NCI-H2081 treated with DMSO at 0.1 percent for 48 hours (cell line): Measurements from ENCODE around the gene VGLL3.
"Not testable (repeated sequence)": the region's sequence is repeated elsewhere in the genome, so short reads cannot be mapped to it uniquely, and the experiment has no call there.

Experiments used
- DNase-seq: peaks from one replicate; lab custom pipeline; 2025; lab: John Stamatoyannopoulos, UW

Gene VGLL3

DNA sequence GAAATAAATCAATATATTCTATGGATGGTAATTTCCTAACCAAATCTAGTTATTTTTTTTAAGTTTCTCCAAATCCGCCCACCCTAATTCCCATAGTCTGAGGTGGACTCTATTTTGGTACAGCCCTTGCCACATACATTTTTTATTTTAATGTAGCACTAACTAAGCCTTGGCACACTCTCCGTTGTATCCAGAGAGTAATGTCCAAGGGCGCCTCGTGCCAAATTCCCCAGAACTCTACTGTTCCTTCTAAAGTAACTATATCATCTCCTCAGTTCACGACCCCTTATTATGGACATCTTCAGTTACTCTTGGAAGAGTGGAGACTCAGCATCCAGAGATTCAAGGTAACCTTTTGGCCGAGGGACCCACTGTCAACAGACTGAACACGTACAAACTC, 1.3 kb downstream of the VGLL3 start:
- DNase-seq: no peak

DNA sequence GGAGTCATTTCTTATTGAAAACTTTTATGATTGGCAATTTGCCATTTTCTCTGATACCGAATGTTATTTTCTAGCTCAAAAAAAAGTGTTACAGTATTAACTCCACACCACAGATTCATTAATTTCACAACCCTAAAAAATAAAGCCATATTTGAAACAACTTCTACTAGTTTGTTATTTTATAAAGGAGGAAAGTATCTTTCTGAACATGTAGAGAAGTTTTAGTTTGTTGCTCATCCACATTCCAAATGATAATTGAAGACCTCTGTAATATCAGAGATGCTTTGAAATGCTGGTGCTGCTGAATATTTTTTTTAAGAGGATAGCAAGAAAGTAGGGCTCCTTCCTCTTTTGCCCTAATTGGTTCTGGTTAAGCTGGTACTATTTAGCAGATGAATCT, 1.9 kb downstream of the VGLL3 start:
- no peak for DNase-seq

DNA sequence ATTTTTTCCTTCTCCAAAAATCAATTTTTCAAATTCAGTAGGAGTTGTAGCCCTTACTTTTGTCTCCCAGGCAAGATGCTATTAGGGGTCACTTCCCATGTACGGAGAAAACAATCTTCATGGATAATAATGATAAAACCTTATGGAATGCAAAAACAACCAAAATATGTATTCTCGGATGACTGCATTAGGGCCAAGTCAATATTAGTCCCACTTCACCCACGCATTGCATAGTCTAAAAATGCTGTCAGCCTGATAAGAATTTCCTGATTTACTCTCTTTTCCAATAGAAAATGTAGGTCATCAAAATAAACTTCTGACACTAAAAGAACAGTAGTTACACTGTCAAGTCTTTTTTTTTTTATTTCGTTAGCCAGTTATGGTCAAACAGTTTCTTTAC, 2.7 kb downstream of the VGLL3 start:
- no peak for DNase-seq

DNA sequence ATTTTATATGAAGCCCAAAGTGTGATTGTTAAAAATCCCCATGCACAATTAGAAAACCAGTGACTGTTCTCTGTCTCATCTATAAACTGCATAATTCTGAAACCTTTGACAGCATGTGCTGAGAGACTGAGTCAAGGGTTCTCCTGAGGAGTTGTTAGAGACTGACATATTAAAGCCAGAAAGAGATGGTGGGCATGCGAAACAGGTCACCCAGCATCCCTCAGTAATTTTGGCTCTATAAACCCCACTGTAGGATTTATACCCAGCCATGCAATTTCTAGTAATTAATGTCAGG, 3.6 kb downstream of the VGLL3 start:
- DNase-seq: no peak

DNA sequence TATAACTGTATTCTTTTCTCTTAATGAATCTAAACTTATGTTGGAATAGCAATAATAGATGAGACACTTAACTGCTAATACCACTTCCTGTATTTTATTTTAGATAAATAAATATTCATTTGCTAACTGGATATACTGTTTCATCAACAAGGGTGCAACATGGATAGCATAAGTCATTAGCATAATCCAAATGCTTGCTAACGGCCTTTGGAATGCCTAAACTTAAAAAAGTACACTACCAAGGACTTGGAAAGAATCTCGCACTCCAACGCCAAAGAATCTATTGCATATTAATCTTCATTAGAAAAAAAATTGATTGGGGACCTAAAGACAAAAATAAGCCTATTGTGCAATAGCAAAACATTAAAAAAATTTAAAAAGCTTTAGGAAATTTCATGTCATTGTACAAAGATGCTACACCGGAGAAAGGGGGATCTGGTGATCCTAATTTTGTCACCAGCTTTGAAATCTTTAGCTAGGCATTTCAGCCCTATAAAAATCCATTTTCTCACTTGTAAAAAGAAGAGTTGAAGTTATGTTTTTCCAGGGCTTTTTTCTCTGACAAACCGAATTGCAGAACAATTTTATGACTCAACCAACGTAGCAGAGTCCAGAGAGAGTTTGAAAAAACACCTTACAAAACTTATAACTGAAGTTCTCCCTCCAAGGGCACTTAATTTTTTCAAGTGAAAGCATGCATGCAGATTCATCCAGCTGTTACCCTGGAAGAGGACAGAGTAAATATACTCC, 4.1 kb downstream of the VGLL3 start:
- no peak for DNase-seq

DNA sequence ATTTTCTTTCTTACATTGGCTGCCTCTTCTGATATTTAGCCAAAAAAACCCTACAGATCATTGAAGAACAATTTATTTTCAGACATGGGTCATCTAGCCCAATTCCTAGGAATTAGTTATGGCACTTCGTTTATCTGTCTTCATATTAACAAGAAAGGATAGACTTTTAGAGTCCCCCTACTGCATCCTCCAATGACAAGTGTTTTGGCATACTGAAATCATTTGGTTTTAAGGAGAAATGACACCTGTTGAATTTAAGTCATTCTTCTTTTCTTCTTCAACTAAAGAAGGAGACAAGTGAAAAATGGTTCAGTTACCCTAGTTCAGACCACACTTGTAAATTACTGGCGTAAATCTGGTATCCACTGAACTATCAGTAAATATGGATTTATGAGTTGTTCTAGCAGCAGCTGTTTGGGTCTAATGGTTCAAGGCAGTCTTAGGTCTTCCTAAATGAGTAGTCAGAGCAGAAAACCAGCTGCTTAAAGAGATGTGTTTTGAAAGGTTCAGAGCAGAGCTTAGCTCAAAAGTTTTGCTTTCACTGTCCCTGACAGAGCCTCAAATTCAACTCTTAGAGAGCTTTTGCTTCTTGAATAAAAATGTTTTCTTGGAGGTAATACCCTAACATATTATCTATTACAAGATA, 5.6 kb downstream of the VGLL3 start:
- DNase-seq: no peak

DNA sequence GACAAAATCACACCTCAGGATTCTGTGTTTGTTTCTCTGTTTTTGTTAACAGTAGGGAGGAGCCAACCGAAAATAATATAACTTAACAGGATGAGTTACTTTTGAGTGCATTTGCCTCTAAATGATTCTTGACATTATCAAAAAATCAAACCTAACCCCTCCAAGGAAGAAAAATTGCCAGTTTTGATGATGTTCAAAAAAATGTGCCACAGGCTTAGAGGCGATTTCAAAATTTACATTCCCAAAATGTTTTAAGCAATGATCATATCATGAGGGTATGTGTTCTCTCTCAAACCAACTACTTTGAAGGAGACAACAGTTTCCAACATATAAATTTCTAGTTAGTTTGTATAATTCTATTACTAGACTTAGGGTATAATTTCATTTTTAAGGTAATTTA, 6.7 kb downstream of the VGLL3 start:
- no peak for DNase-seq

DNA sequence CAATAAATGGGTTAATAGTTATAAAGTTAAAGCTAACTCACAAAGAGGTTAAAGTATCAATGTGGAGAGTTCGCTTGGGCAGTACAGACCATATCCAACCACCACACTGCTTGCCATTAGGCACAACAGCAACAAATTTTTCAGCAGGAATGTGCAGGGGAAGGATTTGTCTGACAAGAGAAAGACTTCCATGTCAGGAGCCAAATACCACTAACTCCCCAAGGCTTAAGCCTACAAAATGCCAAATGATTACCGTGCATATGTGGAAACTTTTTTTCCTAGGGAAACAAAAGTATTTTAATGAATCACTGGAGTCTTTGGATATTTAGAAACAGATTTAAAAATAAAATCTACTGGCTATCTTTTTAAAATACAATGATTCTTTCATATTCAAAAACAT, 8.1 kb downstream of the VGLL3 start:
- DNase-seq: no peak

DNA sequence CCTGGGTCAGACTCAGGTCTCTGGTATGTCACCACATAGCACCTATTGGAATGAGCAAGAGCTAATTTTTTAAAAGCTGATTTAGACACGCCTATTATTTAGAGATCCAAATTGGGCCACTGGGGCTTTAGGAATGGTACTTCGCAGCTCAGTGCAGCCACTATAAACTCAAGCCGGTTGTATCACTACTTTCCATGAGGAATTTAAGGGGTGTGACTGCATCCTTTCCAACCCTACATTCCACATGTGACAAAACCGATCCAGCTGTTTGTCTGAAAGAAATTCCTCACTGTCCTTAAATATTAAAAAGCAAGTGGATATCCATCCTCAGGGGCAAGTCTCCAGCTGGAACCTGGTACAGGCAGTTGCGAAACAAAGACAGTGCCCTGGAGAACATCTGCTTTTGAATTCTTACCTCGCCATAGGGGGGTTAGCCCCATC, 12.8 kb downstream of the VGLL3 start:
- no peak for DNase-seq

DNA sequence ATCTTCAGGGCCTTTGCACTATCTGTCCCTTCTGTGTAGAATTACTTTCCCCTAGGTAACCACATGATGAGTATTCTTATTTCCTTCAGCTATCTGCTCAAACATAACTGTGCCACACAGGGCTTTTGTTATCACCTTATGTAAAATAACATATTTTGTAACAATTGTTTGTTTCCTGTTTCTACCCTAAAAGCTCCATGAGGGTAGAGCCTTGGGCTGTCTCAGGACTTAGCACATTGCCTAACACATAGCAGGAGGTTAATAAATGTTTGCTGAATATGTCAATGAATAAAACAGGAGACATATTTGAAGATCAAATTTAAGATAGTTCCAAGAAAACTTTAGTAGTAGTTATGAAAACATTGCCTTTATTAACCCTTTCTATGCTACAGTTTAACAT, 14.7 kb downstream of the VGLL3 start:
- DNase-seq: no peak

DNA sequence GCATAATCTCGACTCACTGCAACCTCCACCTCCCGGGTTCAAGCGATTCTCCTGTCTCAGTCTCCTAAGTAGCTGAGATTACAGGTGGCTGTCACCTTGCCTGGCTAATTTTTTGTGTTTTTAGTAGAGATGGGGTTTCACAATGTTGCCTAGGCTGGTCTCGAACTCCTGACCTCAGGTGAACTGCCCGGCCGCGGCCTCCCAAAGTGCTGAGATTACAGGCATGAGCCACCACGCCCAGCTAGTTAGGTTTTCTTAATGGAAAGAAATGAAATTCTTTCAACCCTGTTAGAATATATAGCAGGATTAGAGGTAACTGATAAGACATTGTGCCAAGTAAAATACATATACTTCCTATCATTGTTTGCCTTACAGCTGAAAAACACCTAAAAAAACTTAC, 16.8 kb downstream of the VGLL3 start:
- DNase-seq: not testable (repeated sequence)

DNA sequence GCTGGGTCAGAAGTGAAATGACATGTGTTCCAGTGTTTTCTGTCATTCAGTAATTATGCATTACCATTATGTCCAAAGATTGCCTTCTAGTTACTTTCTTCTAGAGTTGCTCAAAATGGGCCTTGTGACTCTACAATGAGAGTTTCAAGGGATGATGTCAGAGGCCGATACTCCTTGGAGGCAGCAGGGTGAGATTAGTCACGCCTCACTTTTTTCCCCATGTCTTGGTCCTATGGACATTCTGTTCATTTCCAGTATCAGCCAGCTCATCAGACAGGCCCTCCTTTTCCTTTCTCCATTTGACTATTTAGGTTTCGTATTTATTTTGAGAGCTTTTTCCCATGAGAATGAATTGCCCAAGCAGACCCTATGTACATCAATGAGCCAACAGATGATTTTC, 17.5 kb downstream of the VGLL3 start:
- no peak for DNase-seq

DNA sequence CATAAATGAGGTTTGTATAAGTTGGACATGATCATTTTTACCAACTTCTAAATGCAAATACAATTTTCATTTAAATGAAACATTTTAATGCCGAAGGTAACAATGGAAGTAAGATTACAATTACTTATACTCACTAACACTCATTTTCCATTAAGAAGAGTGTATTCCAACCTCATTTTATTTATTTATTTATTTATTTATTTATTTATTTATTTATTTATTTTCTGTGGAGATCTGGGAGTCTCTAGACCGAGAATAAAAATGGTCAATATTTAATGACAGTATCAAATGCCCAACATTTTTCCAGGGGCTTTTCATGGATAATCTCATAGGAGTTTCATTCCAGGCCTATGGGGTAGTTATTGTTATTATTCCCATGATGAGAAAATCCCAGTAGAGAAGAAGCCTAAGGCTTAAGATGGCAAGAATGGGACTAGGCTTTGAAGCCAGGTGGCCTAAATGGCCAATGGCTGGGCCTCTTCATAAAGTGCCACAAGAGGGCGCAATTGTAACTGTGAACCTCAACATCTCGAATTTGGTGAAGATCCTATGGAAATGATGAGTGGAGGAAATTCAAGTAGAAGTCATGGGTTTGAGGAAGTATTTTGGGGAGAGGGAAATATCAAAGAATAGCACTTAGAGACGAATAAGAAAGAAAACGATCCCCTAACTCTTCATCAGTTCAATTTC, 21.3 kb downstream of the VGLL3 start:
- no peak for DNase-seq

DNA sequence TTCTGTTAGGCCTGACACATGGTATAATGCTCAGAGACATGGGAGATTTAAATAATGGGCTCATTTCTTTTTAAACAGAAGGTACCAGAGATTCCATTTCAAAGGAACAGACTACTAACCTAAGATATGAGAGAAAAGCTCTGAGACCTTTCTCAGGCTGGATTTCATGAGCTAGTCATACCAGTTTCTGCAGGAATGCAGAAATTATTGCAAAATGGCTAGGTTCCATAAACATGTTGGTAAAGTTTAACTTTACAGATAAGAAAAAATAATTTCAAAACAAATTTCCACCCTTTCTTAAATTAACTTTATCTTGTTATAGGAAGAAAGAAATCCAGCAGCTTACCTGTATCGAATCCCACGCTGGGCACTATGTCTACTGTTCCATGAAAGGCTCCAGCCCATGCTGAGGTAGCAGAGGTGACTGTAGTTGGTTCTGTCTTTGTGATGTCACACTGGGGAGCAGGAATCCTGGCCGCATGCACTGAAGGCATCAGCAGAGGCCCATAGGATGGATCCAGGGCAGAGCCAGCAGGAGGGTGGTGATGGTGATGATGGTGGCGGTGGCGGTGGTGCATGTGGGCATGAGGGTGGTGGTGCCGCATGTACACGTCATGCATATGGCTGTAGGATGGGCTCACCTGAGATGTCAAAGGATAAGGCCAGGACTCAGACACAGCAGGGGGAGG, 22.6 kb downstream of the VGLL3 start:
- no peak for DNase-seq

DNA sequence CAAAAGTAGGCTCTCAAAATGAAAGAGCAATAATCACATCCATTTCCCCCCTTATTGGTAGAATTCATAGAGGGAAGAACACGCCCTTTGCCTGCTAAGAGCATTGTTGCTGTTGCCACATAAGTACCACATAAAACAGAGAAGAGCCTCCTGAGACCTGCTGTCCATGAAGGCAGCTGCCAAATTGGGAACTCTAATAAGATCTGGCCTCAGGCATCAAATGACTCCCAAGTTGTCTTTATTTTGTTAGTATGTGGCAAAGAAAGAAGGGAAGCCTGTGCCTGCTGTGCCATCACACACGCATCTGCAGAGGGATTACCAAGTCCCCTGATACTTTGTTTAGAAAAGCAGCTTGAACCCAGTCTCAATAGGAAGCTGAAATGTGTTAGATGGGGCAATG, 23.9 kb downstream of the VGLL3 start:
- DNase-seq: no peak

DNA sequence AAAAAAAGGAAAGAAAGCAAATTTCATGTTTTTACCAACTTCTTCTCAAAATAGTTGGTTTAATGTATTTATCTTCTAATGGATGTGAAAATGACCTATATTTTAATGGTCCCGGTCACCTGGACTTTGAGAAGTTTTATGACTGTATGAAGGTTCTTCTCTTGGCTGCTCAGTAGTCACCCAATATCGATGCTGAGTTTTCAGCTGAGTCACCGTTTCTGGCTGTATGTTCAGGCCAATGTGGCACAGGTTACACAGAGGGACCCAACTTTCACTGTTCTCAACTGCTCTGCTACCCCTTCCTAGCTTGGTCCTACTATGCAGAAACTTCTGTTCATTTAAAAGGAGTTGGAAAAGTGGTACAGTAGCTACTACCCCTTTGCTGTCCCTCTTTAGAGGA, 25.8 kb downstream of the VGLL3 start:
- DNase-seq: no peak

DNA sequence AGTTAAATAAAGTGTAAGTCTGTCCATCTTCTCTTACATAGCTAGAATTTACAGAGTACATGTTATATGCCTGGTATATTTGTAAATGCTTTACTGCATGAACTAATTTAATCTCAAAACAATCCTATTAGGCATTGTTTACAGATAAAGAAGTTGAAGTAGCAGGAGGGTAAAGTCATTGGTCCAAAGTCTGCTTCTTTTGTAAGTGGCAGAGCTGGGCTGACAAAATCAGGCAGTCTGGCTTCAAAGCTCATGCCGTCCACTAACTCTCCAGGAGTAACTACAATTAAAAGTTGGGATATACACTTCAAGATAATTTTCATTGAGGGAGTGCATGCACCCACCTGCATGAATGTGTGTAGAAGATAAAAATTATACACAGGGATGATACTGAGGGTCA, 27.3 kb downstream of the VGLL3 start:
- DNase-seq: no peak

DNA sequence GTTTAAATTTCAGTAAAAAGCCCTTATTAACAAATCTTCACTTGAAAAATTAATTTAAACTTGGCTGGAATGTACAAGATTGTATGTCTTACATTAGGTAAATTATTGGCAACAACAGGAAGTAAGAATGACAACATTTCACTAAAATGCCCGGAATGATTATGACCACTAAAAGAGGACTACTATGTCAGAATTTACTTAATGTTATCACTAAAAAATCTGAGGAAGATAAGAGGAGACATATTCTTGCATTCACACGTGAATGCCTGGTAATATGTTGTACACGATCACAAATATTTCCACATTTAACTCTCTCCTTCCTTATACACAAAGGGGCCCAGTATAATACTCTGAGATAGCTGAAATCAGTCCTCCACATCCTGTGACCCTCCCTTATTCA, 29.7 kb downstream of the VGLL3 start:
- no peak for DNase-seq

DNA sequence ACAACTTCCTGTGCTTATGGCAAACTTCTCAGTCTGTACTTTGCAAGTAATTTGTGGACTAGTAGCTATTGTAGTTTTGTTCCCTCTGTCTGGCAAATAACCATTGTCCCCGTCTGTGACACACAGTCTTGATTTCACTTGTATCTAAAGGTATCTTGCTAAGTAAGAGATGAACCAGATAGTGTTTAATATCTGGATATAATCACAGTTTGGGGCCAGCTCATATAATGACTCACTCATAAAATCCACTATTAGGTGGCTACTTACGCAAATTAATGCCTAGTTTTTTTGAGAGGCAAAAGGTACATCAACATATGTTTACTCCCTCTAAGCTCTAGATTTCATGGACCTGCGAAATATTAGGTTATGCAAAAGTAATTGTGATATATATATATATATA, 30.4 kb downstream of the VGLL3 start:
- DNase-seq: no peak

DNA sequence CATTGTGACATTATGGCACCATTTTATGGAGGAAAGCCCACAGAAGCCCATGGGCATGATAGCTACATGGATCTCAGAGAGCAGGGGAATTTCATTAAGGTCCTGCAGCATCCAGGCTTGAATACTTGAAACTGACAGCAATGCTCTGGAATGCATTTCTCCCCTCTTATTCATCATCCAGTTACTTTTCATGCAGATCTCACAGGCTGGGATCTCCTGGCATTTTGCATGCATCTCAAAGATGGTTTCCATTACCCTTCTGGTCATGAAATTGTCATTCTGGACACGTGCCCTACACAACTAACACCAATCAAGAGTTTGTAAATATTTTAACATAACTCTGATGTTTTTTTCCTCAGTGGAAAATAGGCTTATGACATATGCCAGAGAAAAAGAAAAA, 32.4 kb downstream of the VGLL3 start:
- DNase-seq: no peak

DNA sequence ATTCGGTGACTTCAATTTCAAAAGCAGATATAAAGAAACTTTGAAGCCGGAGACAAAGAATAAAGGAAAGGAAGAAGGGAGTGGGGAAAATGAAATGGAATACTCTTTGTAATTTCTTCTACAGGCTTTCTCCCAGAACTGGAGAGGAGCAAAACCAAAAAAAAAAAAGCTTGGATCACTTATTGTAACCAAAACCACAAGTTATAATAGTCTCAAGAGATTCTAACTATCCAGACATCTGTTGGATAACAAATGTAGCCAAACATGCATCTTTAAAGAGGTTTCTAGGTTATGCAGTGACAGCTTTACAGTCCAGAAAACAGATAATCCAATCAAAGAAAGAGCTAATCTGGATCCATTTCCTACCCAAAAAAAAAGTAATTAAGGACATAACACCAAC, 36.2 kb downstream of the VGLL3 start:
- no peak for DNase-seq

DNA sequence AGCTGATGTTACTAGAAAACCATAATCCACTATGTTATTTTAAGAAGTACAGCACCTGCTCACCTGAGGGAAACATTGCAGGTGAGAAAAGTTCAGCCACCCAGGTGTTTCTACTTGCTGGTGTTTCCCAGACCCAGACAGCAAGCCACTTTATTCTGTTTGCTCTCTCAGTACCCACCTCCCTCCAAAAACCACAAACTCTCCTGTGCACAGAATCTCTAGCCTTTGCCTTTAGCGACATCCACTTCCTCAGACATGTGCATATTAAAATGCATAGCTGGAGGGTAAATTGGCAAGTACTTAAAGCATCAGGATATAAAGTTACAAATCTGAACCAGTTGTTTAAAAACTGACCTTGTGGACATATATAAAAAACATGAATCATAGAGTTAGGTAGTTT, 36.7 kb downstream of the VGLL3 start:
- DNase-seq: no peak

DNA sequence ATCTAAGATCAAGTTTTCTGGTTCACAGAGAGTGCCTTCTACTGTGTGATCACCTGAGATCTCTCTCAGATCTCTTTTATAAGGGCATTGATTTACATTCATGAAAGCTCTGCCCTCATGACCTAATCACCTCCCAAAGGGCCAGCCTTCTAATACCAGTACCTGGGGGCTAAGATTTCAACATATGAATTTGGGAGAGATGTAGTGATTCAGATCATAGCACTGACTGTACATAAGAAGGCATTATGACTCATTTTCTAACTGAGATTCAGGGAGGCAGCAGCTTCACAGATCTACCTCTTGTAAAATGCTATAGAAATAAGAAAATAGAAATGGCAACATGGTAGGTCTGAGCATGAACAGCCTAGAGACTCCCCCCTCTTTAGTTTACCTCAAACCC, 39.6 kb downstream of the VGLL3 start:
- DNase-seq: no peak
